Mucosa of descending colon (tissue), 3 donors: ENCODE data around the gene ETS1. TPM values are rescaled to one million over a fixed set of nuclear protein-coding genes. Genes with fewer than 3 reads are reported as not detected.

Source experiments
- ATAC-seq: fragments of 200-7000 bp; cut with Tn5 transposase; one replicate; pipeline ENCODE4 v1.9.1; 2020; ENCODE audit warnings: mild to moderate bottlenecking, moderate library complexity
- DNase-seq, 3 donors: peaks; one replicate each; pipeline ENCODE4 v3.0.0-alpha.2; 2020
- H3K36me3 ChIP-seq: fragments of 200-600 bp; one replicate; pipeline ENCODE4 v1.8.0; 2021; ENCODE audit warnings: low read depth, mild to moderate bottlenecking
- H3K4me1 ChIP-seq: fragments of 200-600 bp; one replicate; pipeline ENCODE4 v1.8.0; 2021; ENCODE audit warnings: low read depth, mild to moderate bottlenecking
- H3K4me3 ChIP-seq: fragments of 200-600 bp; one replicate; pipeline ENCODE4 v1.8.0; 2021; ENCODE audit warnings: mild to moderate bottlenecking
- H3K9me3 ChIP-seq: fragments of 200-600 bp; one replicate; pipeline ENCODE4 v1.8.0; 2021; ENCODE audit warnings: mild to moderate bottlenecking
- intact Hi-C, 2 donors: fragments of 100-400 bp; cut with DNase I in 1 of 2; cut with micrococcal nuclease in 1 of 2; formaldehyde crosslinking; loops; one replicate each; pipeline versions ENCODE4 v1.11.0 to v1.11.1; 2022; cut with DNase I, micrococcal nuclease
- total RNA-seq, 3 donors: library from RNA; stranded (reverse); fragmentation: NEBNext Ultra II Directional in 2 of 3; extraction: Animal tissue kit (Norgen Biotek cat#: 25700) in 2 of 3; gene quantifications; one replicate each; pipeline versions ENCODE4 v1.2.1 to v1.2.4, GENCODE V29; 2021 to 2023
- TF ChIP-seq, protein P1 (sequence below): fragments of 200-600 bp; IDR thresholded peaks from one replicate; pipeline ENCODE4 v1.8.0; 2022; ENCODE audit warnings: antibody characterized with exemption, mild to moderate bottlenecking
- donor health status: DM: no; HTN: no; CAD: no; lungs with moderate emphysema.
- donor health status: DM: no; HTN: no; CAD: no.
- donor health status: DM: no; HTN: yes; CAD: no.

The ETS1 gene
- total RNA-seq, 3 donors from 2014 or later, result 36.5 to 41.2 (median 38.6) TPM

DNA sequence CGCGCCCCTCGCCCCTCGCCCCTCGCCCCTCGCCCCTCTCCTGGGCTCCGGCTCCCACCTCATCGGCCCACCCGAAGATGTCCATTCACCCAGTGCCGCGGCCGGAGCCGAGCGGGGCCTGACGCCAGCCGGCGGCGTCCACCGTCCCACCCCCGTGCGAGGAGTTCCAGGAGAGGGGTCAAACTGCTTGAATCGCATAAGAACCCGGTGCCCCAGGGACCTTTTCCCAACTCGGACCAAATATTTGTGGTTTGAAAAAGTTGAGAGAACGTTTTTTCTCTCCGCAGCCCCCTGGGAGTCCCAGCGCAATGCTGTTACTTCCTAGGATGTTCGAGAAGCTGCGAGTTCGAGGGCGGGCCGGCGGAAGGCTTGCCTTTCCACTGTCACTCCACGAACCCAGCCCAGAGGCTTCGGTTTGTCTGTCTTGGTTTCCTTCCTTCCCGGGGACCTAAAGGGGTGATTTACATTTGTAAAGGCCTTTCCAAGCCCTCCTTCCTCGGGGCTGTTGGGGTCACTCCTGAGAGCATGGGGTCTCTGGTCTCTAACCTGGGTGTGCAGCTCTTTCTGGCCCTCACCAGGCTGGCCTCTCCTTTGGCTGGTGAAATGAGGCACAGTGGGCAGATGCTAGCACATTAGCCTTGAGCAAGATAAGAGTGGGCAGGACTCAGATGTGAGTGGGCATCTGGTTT lies 38.0 kb downstream of the ETS1 start:
- DNase-seq (peak in 1 of 3 donors; percentile 64), ATAC-seq (no peak)
- intact Hi-C loops, result no loop called here
- no peaks in the 10 kb centered on the region for H3K36me3 ChIP-seq
- no peak overlapping the region for H3K4me3 ChIP-seq
- no peaks in the 10 kb centered on the region for H3K9me3 ChIP-seq
- TF ChIP-seq, protein P1, sequence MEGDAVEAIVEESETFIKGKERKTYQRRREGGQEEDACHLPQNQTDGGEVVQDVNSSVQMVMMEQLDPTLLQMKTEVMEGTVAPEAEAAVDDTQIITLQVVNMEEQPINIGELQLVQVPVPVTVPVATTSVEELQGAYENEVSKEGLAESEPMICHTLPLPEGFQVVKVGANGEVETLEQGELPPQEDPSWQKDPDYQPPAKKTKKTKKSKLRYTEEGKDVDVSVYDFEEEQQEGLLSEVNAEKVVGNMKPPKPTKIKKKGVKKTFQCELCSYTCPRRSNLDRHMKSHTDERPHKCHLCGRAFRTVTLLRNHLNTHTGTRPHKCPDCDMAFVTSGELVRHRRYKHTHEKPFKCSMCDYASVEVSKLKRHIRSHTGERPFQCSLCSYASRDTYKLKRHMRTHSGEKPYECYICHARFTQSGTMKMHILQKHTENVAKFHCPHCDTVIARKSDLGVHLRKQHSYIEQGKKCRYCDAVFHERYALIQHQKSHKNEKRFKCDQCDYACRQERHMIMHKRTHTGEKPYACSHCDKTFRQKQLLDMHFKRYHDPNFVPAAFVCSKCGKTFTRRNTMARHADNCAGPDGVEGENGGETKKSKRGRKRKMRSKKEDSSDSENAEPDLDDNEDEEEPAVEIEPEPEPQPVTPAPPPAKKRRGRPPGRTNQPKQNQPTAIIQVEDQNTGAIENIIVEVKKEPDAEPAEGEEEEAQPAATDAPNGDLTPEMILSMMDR, result no peak
- H3K4me1 ChIP-seq, result peaks cover 11% of the 10 kb centered on the region

DNA sequence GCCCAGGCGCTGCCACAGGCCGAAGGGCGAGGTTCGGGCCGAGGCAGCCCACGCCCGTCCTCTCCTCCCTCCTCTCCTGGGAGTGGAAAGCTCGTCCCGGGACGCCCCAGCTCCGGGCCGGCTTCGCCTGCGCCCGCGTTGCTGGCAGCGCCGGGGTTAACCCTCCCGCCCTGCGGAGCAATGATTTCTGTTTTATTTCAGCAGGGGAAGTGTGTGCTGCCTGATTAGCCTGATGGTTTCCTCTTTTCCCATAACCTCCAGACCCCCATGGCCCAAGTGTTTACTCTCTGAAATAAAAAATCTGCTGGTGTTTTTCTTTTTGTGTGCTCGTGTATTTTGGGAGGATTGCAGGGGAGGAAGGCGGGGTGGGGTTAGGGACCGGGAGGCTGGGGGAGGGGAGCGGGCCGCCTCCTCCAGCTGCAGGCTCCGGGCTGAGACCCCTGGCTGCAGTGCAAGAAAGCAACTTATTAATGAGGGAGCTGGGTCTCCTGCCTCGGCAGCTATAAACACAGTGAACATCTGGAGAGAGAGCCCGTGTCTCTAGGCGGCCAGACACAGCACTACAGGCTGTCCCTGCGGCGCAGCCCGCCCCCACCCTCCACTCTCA lies 38.6 kb downstream of the ETS1 start:
- no peak overlapping the region for H3K4me3 ChIP-seq
- peak; percentile 76 for ATAC-seq
- no peaks in the 10 kb centered on the region for H3K36me3 ChIP-seq
- TF ChIP-seq, protein P1, result no peak
- peaks cover 13% of the 10 kb centered on the region for H3K4me1 ChIP-seq
- DNase-seq, result peak; percentile 65 to 79 (median 77)
- no peaks in the 10 kb centered on the region for H3K9me3 ChIP-seq
- intact Hi-C loops, result no loop called here

- ATAC-seq (no peak), DNase-seq (no peak)
- Histone ChIP-seq H3K4me1 (peaks cover 13% of the 10 kb centered on the region), H3K36me3 (no peaks in the 10 kb centered on the region), H3K9me3 (no peaks in the 10 kb centered on the region), H3K4me3 (no peak overlapping the region)
- intact Hi-C loops, result no loop called here
- TF ChIP-seq, protein P1, result no peak
These were observed 39.3 kb downstream of the ETS1 start for GRCh38 chr11:128547946-128548648.

GRCh38 chr11:128546916-128547315 lies 40.4 kb downstream of the ETS1 start:
- DNase-seq (no peak), ATAC-seq (no peak)
- H3K4me3 ChIP-seq, result no peak overlapping the region
- H3K4me1 ChIP-seq, result peaks cover 13% of the 10 kb centered on the region
- H3K9me3 ChIP-seq, result no peaks in the 10 kb centered on the region
- TF ChIP-seq, protein P1, result no peak
- H3K36me3 ChIP-seq, result no peaks in the 10 kb centered on the region
- intact Hi-C loops, result no loop called here

- H3K9me3 ChIP-seq, result no peaks in the 10 kb centered on the region
- peak; percentile 38 for ATAC-seq
- TF ChIP-seq, protein P1, result no peak
- H3K4me1 ChIP-seq, result peaks cover 13% of the 10 kb centered on the region
- no peak for DNase-seq
- intact Hi-C loops, result no loop called here
- no peak overlapping the region for H3K4me3 ChIP-seq
- no peaks in the 10 kb centered on the region for H3K36me3 ChIP-seq
These were observed 42.8 kb downstream of the ETS1 start for GRCh38 chr11:128544471-128545051.
